ENCODE data around the gene RPL22. TPM values are rescaled to one million over a fixed set of nuclear protein-coding genes. Genes with fewer than 3 reads are reported as not detected.

RPL22 gene
- total RNA-seq, 3 donors from 2014 or later, result 210 to 329 (median 306) TPM

DNA sequence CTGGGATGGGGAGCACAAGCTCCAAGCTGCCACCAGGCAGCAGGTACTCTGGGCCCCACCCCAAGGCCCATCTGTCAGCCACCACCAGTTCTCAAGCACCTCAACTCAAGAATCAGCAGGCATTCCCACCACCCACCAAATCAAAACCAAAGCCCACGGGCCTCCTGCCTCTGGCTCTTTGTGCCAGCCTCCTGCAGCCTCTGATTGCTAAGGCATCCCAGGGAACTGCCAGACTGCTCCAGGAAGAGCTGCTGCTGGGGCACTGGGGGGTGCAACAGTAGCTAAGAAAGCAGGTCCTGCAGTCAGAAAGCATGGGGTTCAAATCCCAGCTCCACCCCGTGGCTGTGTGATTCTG, 54.0 kb downstream of the RPL22 start:
- H3K27ac ChIP-seq, result no peak overlapping the region
- H3K27me3 ChIP-seq, result peaks cover 3 to 29% of the 10 kb centered on the region in 2 donors
- TF ChIP-seq POLR2A (IDR thresholded peaks at IDR 0.05), result no peak
- no peak for TF ChIP-seq POLR2AphosphoS5 (IDR thresholded peaks at IDR 0.05)
- TF ChIP-seq, protein P1, sequence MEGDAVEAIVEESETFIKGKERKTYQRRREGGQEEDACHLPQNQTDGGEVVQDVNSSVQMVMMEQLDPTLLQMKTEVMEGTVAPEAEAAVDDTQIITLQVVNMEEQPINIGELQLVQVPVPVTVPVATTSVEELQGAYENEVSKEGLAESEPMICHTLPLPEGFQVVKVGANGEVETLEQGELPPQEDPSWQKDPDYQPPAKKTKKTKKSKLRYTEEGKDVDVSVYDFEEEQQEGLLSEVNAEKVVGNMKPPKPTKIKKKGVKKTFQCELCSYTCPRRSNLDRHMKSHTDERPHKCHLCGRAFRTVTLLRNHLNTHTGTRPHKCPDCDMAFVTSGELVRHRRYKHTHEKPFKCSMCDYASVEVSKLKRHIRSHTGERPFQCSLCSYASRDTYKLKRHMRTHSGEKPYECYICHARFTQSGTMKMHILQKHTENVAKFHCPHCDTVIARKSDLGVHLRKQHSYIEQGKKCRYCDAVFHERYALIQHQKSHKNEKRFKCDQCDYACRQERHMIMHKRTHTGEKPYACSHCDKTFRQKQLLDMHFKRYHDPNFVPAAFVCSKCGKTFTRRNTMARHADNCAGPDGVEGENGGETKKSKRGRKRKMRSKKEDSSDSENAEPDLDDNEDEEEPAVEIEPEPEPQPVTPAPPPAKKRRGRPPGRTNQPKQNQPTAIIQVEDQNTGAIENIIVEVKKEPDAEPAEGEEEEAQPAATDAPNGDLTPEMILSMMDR (IDR thresholded peaks at IDR 0.05), result no peak
- H3K4me1 ChIP-seq, result no peaks in the 10 kb centered on the region
- DNase-seq (ENCODE audit: low spot score in 2 of 2), result no peak
- intact Hi-C loops (cut with DNase I; ENCODE audit: low total_unique reads), result no loop called here
- H3K4me3 ChIP-seq, result no peak overlapping the region
- H3K36me3 ChIP-seq, result no peaks in the 10 kb centered on the region
- no peaks in the 10 kb centered on the region for H3K9me3 ChIP-seq

DNA sequence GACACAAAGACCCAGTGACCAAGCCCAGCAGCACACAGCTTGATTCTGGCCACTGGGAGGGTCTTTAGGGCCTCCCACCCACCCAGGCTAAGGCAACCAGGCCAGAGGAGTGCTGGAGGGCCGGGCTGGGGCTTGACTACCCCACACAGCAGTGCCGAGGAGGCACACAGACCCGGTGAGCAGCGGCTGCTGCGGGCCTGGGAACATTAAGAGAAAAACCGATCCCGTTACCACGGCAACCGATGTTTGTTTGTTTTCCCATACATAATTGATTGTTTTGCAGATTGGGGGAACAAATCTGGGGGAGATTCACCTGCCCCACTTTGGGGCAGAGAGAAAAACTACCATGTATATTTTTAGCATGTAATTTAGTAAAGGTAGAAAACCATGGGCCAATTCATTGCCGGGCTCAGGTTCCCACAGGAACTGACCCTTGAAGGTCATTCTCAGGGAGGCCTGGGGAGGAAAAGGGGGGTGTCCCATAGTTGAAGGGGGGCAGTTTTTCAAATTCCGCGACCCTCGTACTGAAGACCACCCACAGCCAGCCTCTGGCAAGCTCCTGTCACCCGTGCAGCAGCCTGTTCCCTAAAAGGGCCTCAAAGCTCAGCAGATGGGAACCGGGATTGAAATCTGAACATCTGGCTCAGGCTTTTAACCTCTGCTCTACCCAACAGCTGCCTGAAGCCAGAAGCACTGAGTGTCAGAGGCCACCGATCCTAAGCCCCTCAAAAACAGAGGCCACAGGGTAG, 54.6 kb downstream of the RPL22 start:
- no peak for DNase-seq (ENCODE audit: low spot score in 2 of 2)

DNA sequence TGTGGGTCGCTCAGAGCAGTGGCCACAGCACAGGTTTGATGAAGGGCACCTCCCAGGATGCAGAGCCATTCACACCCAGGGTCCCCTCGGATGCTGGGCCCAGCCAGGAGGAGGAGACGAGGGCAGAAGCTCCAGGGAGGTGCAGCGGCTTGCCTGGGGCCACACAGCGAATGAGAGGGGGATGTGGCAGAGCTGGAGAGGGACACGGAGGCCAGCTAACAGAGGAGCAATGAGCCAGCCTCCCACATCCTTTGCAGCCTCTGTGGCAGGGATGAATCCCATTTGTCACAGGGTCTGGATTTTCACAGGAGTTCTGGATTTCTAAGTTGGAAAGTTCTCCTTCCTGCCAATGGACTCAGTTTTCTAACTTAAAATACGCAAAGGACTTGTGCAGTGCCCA, 55.2 kb downstream of the RPL22 start:
- no peaks in the 10 kb centered on the region for H3K9me3 ChIP-seq
- no peak overlapping the region for H3K4me3 ChIP-seq
- no peak overlapping the region for H3K27ac ChIP-seq
- TF ChIP-seq, protein P1 (IDR thresholded peaks at IDR 0.05), result no peak
- TF ChIP-seq POLR2AphosphoS5 (IDR thresholded peaks at IDR 0.05), result no peak
- no peak for TF ChIP-seq POLR2A (IDR thresholded peaks at IDR 0.05)
- H3K4me1 ChIP-seq, result no peaks in the 10 kb centered on the region
- H3K27me3 ChIP-seq, result peaks cover 3 to 29% of the 10 kb centered on the region in 2 donors
- no peak for DNase-seq (ENCODE audit: low spot score in 2 of 2)
- intact Hi-C loops (cut with DNase I; ENCODE audit: low total_unique reads), result no loop called here
- no peaks in the 10 kb centered on the region for H3K36me3 ChIP-seq

More for the DNA sequence above, 54.6 kb downstream of the RPL22 start:
- Histone ChIP-seq H3K36me3 (no peaks in the 10 kb centered on the region), H3K27me3 (peaks cover 3 to 29% of the 10 kb centered on the region in 2 donors), H3K27ac (no peak overlapping the region), H3K4me3 (no peak overlapping the region), H3K4me1 (no peaks in the 10 kb centered on the region), H3K9me3 (no peaks in the 10 kb centered on the region)
- TF ChIP-seq, protein P1 (IDR thresholded peaks at IDR 0.05), result no peak
- TF ChIP-seq POLR2A (IDR thresholded peaks at IDR 0.05) (no peak), POLR2AphosphoS5 (IDR thresholded peaks at IDR 0.05) (no peak)
- intact Hi-C loops (cut with DNase I; ENCODE audit: low total_unique reads), result no loop called here

DNA sequence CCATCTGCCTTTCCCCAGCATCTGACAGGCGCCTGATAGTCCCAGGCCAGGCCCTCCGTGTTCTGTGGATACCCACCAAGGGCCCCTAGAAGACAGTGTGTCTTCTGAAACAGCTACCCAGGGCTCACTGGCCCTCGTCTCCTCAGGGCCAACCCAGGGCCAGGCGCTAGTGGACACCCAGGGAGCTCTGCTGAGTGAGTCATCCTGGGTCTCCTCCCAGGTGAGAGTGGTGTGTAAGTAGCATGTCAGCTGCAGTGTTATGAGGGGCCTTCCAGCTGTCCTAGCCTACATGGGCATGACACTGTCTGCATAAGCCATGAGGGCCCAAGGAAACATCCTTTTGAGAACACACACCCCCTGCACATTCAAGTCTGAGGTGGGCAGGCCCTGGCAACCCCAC, 56.0 kb downstream of the RPL22 start:
- no peak for DNase-seq (ENCODE audit: low spot score in 2 of 2)
- no peak overlapping the region for H3K4me3 ChIP-seq
- no peak overlapping the region for H3K27ac ChIP-seq
- H3K9me3 ChIP-seq, result no peaks in the 10 kb centered on the region
- intact Hi-C loops (cut with DNase I; ENCODE audit: low total_unique reads), result no loop called here
- peaks cover 0 to 21% of the 10 kb centered on the region in 2 donors for H3K27me3 ChIP-seq
- H3K4me1 ChIP-seq, result no peaks in the 10 kb centered on the region
- TF ChIP-seq POLR2A (IDR thresholded peaks at IDR 0.05) (no peak), POLR2AphosphoS5 (IDR thresholded peaks at IDR 0.05) (no peak)
- TF ChIP-seq, protein P1 (IDR thresholded peaks at IDR 0.05), result no peak
- no peaks in the 10 kb centered on the region for H3K36me3 ChIP-seq

DNA sequence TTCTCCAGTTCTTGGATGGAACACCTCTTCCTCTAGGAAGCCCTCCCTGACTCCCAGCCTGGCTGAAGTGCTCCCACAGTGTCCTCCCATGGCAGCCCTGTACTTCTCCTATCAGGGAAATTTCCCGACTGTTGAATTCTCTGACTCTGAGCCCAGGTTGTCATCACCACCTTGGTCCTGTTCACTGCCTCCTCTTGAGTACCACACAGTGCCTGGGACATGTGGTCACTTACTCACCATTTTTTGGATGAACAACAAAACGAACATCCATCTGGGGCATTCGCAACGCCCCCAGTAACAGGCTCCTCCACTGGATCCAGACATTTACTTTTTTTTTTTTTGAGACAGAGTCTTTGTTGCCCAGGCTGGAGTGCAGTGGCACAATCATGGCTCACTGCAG, 56.7 kb downstream of the RPL22 start:
- Histone ChIP-seq H3K27me3 (peaks cover 0 to 14% of the 10 kb centered on the region in 2 donors), H3K9me3 (no peaks in the 10 kb centered on the region), H3K27ac (no peak overlapping the region), H3K36me3 (no peaks in the 10 kb centered on the region), H3K4me1 (no peaks in the 10 kb centered on the region), H3K4me3 (no peak overlapping the region)
- intact Hi-C loops (cut with DNase I; ENCODE audit: low total_unique reads), result no loop called here
- no peak for DNase-seq (ENCODE audit: low spot score in 2 of 2)
- no peak for TF ChIP-seq POLR2A (IDR thresholded peaks at IDR 0.05)
- TF ChIP-seq POLR2AphosphoS5 (IDR thresholded peaks at IDR 0.05), result no peak
- TF ChIP-seq, protein P1 (IDR thresholded peaks at IDR 0.05), result no peak
